CD4-positive, alpha-beta T cell treated with Interleukin-12 subunit alpha and Interleukin-12 subunit beta, for 1 hour (primary cell): ENCODE results near the gene CXCL13.
"Not testable (repeated sequence)": the region's sequence is repeated elsewhere in the genome, so short reads cannot be mapped to it uniquely, and the experiment has no call there.

ENCODE experiments used
- DNase-seq: peaks from one replicate; pipeline ENCODE4 v3.0.0-alpha.2; 2020

Gene CXCL13

DNA sequence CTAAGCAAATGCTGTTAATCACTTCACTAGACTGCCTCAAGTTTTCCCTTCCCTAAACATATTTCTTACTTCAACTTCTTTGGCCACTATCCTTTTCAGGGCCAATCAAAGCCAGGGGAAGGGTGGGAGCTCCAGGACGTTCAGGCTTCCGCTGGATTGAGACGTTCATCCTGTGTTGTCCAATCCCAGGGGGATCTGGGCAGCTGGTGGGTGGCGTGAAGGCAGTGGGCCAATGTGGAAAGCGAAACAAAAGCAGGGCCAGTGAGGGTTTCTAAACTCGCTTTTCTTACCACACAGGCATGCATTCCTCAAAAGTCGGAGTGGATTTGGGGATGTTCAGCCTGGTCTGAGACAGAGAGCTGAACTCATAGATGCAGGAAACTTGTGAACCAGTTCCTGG lies 7.6 kb downstream of the CXCL13 start:
- no peak for DNase-seq

DNA sequence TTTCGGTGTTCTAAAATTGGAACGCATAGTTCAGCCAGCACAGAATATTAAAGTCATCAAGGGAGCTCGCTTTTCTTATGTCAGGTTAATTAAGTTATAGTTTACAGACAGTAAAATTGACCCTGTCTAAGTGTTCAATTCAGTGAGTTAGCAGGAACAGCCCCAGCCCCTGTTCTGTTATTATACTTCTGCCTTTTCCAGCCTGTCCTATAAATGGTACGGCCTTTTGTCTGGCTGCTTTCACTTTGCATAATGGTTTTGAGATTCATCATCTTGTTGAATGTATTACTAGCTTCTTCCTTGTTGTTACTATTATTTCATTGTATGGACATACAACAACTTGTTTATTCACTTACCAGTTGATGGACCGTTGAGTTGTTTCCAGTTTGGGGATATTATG lies 9.5 kb downstream of the CXCL13 start:
- DNase-seq = no peak

DNA sequence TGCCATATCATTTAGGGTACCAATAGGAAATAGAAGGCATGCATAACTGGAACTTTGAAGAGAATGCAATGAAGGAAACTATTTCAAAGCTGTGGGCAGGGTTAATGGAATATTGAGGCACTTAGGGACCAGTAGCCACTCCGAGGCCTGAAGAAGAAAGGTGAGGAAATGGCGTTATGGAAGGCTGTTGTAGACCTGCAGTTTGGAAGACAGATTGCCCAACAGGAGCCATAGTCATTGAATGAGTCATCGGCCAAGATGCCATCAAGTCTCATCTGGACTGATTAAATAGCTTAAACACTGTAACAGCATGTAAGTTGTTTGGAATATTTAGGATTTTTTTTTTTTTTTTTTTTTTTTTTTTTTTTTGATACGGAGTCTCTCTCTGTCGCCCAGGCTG lies 11.6 kb downstream of the CXCL13 start:
- DNase-seq = no peak

DNA sequence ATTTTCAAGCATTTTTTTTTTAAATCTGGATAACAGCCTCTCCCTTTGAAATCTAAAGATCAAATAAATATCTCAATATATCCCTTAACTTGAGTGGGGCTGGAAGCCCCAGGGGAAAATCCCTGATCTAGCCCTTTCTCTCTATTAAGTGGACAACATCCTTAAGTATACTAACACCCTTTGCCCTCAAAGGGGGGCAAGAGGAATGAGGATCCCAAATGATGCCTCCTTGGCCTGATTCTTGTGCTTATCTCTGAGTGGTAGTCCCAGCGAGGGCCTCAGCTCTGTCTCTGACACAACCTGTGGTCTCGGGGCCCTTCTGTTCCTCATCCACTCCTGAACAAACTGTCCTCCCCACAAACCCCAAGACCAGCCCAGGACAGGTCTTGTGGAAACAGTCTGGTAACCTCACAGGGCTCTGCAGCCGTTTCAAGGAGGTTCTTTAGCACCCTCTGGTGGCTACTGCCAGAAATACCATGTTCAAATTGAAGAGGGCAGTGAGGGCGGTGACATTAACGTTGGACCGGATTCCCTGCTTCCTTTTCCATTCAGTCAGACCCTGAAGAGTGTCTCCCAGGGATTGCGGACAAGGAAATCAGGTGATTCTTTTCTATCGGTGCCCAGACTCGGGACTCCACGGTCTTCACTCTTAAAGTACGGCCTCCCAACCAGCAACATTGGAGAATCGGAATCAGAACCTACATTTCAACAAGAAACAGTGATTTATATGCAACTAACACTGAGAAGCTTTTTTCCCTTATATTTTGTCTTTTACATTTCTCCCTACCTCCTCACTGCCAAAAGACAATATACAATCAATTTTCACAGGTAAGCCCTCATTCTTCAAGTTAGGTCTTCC lies 13.0 kb downstream of the CXCL13 start:
- DNase-seq = peak; percentile 61

DNA sequence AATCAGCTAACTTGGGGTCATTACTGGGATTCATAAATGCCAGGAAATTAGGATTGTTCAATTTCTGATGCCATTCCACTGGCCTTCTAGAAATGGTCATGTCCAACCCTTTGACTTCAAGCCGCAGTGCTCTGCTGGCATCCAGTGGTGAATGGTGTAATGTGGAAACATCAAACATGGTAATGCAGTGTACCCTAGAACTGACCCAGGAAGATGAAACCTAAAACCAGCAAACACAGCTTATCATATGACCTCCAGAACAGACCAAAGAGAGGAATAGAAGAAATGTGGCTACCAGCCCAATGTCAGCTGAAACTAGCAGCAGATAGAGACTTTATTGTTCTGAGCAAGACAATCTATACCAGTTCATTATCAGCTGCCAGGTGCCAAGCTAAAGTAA lies 13.8 kb downstream of the CXCL13 start:
- DNase-seq = no peak

DNA sequence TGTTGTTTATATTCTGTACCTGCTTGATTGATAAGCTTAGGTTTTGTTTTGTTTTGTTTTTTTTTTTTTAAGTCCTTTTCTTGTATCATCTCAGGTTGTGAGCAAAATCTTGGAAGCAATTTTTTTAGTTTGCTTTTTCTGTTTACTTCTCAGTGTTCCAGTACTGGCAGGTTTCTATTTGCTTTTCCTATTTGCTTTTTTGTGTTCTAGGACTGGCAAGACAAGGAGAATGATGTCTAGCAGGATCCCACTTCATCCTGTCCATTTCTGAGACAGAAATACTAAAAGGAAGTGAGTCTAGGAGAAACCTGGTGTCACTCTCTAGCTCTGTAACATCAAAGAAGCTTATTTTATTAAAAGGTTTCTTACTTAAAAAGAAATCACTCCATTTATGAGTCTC lies 15.6 kb downstream of the CXCL13 start:
- DNase-seq = no peak

DNA sequence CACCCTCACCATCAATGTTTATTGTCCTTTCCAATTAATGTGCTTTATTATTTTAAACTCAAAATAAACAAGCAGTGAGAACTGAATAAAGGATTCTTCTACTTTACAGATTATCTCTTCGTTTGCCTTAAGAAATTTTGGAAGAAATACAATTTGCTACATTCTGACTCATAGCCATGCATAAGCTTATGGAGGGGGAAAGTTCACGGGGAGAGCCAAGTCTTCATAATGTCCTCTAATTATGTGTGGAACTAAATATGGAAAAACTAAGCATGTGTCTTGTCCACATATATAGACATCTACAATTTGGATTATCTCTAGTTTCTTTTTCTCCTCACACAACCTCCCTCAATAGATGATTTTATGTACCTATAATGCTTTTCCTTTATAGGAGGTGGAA lies 17.5 kb downstream of the CXCL13 start:
- no peak for DNase-seq

DNA sequence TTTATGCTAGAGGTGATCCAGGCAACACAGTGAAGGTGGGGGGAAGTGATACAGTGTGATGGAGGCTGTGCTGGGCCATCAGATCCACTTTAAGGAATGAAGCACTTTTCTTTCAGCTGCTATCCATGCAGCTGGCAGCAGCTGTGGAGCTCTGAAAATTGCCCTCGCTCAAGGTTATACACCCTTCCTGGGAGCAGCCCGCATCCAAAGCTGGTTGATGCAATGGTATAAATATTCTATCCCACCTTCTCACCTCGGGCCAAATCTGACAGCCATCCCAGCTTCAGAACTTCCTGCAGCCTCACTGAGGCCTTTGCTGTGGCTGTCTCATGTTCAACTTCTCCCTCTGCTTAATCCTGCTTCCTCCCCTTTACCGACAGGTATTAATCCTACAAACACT lies 18.6 kb downstream of the CXCL13 start:
- no peak for DNase-seq

DNA sequence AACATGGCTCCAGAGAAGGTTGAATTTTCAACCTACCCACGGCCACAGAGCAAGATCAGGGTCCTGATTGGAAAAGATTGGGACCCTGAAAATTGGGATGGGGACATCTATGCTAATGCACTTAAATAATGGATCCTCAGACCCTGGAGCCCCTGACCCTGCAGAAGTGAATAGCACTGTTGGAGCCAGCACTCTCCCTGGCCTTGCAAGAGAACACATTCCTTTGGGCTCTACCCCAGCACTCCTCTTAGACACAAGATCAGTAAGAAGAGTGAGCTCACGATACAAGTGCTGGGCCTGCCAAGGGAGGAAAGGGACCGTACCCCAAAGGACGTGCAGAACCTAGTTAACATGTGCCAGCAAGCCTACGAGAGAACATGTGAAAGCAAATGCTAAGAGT lies 19.9 kb downstream of the CXCL13 start:
- DNase-seq = no peak

DNA sequence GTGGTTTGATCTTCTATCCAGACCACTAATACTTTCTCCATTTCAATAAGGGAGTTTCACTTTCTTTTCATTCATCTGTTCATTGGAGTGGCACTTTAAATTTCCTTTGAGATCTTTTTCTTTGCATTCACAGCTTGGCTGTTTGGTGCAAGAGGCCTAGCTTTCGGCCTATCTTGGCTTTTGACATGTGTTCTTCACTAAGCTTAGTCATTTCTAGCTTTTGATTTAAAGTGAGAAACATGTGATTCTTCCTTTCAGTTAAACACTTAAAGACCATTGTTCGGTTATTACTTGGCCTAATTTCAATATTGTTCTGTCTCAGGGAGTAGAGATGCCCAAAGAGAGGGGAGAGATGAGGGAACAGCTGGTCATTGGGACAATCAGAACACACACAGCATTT lies 24.3 kb downstream of the CXCL13 start:
- DNase-seq = no peak

DNA sequence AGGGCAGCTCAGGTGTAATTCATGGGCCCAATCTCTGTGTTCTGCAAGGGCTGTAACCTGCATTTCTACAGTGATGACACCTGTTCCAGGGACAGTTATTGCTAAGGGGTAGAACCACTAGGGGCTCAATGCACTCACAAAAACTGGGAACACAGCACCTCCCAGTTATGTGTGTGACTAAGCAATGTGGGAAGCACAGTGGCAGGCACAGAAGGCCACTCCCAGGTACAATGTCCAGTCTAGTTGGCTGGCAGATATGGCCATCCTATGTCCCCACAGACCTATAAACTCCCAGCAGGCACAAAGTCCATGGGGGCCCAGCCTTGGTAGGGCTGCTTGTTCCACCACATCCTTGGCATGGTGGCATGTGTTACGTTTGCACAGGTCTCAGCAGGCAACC lies 25.7 kb downstream of the CXCL13 start:
- no peak for DNase-seq

DNA sequence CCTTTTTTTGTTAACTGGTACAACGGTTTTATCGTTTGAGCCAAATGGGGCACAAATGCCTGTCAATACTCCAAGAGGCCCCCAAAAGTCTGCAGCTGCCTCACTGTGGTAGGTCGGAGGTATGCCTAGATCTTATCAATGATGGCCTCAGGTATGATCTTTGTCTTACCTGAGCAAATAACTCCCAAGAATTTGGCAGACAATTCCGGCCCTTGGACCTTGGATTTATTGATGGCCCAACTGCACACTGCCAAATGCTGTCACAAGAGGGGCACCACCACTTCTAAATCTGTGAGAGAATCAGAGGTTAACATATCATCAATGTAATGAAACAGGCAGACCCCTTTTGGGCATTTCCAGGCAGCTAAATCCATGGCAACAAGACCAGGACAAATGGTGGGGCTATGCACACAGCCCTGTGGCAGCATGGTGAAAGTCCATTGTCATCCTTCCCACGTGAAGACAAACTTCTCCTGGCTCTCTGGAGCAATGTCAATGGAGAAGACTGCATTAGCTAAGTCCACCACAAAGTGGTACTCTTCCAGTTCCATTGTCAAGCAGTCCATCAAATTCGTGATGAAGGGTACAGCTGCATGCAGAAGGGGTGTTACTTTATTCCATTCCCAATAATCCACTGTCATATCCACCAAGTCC lies 28.6 kb downstream of the CXCL13 start:
- no peak for DNase-seq

DNA sequence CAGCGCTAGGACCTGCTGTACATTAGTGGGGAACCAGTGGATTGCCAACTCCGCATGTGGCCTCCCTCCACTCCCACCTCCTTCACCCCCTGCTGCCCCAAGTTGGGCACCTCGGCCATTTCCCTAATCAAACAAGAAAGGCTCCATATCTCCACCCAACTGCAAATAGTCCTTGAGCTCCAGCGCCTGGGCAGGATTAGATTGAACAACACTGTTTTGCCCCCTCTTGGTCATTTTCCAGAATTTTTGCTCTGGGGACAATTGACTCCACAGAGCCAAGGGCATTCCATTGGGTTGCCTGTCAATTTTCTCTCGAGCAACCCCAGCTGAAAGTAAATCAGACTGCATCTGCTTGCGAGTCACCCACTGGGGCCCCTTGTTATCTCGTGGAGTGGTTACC lies 29.6 kb downstream of the CXCL13 start:
- no peak for DNase-seq

DNA sequence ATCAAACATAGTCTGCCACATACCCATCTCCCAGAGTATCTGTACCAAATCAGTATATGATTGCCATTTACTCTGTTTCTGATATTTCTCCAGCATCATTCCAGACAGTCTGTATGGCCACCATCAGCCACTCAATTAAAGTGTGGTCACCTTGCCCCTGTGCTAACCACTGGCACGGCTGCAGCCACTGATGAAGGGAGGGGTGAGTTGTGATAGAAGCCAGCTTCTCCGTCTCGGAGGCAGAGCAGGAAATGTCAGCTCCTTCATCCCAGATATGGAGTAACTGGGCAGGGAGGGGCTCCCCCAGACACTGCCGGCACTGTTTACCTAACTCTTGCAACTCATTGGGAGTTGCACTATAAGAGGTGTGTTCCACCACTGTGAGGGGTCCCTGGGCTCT lies 30.3 kb downstream of the CXCL13 start:
- DNase-seq = no peak

DNA sequence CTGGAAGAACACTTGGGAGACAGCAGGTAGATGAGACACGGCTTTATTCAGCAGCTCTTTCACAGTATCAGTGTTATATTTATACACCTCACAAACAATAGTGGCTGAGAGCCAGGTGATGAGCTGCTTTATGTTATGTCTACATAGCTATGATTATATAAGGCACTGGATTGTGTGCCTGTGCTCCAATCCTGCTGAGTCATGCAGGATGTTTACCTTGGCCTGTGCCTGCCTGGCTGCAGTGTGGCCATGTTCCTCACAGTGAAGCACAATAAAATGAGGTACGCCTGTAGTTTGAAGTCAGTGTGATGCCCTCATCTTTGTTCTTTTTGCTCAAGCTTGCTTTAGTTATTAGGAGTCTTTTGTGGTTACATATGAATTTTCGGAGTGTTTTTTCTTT lies 31.3 kb downstream of the CXCL13 start:
- no peak for DNase-seq

DNA sequence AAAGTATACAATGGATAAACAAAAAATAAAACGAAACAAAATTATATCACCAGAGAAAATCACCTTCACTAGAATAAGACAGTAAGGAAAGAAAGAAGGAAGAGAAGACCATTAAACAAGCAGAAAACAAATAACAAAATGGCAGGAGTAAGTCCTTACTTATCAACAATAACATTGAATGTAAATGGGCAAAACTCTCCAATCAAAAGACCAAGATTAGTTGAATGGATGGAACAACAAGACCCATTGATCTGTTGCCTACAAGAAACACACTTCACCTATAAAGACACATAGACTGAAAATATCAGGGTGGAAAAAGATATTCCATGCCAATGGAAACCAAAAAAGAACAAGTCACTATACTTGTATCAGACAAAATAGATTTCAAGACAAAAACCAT lies 38.4 kb downstream of the CXCL13 start:
- DNase-seq = not testable (repeated sequence)

DNA sequence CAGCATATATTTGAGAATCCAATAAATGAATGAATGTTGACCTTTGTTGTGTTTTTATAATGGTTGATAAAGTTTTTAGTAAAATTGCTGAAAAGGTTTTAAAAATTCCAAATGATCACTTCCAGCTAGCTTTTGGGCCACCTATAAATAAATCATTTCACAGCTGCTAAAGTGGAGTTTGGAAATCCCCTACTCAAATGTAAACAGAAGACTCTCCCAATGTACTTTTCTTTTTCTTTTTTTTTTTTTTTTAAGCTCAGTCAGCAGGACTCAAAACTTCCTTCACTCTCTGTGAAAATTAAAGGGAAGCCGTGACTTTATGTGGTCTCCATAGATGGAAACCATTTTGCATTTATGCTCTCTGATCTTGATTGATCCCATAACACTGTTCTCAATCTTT lies 45.2 kb downstream of the CXCL13 start:
- no peak for DNase-seq

DNA sequence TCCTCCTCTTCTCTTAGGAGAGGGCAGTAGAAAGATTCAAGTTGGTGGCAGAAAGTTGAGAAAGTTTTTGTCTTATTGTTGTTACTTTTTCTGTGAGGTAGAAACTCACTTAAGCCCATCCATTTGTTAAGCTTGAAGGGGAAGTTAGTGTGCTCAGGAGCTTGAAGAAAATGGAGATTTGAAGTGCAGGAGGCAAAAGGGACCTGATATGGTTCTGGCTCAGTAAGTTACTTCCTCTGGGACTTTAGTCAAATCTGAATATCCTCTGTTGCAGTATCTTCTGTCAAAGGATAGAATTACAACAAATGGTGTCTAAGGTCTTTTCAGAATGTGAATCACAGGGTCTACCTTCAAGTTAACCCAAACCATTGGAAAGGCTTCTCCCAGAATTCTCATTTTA lies 46.2 kb downstream of the CXCL13 start:
- DNase-seq = no peak

DNA sequence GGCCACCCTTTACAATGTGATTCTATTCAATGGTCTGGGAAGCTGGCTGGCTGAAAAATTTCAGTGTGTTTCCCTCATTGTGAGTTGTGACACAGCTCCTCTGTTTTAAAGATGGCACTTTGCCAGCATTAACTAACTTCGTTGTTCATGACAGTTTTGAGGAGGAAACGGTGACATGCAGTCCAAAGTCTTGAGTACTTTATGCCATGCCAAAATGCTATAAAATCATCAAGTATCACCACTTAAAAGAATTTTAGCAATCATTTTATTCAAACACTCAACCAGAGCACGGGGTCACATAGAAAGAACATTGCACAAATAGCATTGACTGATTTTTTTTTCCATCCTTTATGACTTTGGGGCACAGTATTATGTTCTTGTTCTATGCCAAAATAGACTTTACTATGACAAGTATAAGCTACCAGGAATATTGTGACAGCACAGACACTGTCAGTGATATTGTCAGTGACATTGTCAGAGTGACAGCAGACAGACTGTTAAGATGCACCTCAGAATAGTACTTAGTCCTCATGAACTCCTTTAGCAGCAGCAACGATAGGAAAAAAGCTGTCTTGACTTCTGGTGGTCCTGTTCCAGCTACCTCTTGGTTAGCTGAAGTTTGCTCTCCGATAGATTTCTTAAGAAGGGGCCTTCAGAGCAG lies 46.7 kb downstream of the CXCL13 start:
- no peak for DNase-seq

DNA sequence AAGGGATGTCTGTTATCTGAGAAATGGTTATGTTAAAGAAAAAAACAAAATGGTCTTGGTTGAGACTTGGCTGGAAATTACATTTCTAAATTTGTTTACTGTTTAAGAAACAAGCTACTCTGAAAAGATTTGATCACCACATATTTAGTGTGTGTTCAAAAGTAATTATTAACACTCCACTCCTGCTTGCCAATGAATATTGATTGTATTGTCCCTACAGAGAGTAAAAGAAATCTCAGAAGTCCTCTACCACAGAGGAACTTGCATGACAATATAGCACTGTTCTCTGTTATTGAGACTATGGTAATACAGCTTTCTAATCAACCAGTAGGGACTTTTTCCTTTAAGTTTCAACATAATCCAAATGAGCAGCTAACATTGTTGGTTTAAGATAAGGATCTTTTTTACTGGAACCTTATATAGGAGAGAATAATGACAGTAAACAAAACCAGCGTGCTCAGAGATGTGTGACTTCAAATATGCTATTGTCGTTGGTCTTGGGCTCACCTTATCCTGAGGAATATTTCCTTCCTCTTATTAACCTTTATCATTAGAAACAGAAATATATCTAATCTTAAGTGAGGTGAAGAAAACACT lies 47.6 kb downstream of the CXCL13 start:
- DNase-seq = no peak

DNA sequence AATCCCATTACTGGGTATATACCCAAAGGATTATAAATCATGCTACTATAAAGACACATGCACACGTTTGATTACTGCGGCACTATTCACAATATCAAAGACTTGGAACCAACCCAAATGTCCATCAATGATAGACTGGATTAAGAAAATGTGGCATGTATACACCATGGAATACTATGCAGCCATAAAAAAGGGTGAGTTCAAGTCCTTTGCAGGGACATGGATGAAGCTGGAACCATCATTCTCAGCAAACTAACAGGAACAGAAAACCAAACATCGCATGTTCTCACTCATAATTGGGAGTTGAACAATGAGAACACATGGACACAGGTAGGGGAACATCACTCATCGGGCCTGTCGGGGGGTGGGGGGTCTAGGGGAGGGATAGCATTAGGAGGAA lies 54.7 kb downstream of the CXCL13 start:
- DNase-seq = not testable (repeated sequence)
